Measurements from ENCODE around the gene JAG2.

JAG2 gene

GRCh38 chr14:105163040-105163742 lies 5.4 kb downstream of the JAG2 start:
- DNase-seq: no peak

GRCh38 chr14:105162669-105162979 lies 6.0 kb downstream of the JAG2 start:
- DNase-seq: no peak

DNA sequence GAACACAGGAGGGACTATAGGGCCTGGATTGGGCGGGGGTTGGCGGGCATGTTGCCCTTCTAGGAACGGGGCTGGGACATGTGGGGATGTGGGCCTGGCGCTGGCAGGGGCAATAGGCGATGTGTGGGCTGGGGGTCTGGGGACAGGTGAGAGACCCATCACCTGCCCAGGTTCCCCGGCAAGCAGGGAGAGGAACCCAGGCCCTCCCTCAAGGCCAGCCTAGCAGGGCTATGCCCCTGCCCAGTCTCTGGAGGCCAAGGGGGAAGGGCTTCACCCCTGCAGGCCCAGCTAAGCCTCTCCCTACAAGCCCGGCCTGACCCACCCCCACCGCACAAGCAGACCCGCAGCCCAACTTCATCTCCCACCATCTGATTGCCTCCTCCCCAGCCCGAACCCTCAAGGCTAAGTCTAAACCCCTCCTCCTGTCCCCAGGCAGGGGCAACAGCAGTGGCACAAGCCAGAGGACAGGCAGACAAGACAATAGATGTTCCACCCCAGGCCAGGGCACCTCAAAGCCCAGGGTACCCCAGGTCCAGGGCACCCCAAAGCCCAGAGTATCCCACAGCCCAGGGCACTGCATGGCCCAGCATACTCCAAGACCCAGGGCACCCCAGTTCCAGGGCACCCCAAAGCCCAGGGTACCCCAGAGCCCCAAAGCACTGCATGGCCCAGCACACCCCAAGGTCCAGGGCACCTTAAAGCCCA lies 6.5 kb downstream of the JAG2 start:
- no peak for DNase-seq

DNA sequence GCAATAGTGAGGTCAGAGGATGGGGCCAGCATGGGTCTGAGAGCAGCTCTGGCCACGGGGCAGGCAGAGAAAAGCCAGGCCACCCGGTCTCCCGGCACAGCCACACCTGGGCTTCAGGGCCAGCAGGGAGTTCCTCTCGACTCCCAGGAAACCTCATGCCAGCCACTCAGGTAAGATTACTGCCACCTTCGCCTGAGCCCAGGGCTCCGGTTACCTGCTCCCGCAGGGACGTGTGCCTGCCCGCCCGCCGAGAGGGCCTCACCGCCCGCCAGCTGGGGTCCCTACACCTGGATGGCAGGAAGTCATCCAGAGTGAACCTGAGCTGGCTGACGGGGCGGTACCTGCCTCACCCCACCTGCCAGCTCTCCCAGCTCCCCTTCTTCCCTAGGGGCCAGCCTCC lies 7.3 kb downstream of the JAG2 start:
- DNase-seq: no peak

DNA sequence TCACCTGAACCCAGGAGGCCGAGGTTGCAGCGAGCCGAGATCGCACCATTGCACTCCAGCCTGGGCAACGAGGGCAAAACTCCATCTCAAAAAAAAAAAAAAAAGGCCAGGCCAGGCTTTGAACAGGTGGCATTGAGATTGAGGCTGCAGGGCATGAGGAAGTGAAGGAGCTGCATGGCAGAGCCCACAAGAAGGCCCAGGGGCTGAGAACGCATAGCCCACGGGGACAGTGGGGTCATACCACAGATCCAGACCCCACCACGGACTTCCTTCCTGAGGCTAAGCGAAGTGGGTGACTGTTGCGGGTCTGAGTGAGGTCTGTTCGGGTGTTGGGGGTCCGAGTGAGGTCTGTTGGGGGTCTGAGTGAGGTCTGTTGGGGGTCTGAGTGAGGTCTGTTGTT lies 7.8 kb downstream of the JAG2 start:
- DNase-seq: no peak

GRCh38 chr14:105159344-105159743 lies 9.2 kb downstream of the JAG2 start:
- DNase-seq: no peak

DNA sequence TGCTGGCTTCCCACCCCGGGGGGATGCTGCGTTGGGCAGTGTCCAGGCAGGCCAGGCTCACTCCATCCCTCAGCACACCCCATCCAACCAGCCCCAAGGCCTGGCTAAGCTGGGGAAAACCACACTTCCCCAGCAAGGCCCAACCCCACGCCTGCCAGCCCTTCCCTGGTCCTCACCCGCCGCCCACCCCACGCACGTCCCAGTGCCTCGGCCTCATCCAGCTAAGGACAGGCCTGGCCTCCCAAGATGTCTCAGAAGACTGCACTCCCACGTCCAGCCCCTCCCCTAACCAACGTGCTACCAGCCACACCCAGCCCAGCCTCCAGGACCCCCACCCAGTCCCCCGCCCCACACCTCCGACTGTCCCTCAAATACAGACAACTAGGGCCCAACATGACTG lies 9.8 kb downstream of the JAG2 start:
- no peak for DNase-seq

GRCh38 chr14:105157872-105158271 lies 10.7 kb downstream of the JAG2 start:
- DNase-seq: no peak

DNA sequence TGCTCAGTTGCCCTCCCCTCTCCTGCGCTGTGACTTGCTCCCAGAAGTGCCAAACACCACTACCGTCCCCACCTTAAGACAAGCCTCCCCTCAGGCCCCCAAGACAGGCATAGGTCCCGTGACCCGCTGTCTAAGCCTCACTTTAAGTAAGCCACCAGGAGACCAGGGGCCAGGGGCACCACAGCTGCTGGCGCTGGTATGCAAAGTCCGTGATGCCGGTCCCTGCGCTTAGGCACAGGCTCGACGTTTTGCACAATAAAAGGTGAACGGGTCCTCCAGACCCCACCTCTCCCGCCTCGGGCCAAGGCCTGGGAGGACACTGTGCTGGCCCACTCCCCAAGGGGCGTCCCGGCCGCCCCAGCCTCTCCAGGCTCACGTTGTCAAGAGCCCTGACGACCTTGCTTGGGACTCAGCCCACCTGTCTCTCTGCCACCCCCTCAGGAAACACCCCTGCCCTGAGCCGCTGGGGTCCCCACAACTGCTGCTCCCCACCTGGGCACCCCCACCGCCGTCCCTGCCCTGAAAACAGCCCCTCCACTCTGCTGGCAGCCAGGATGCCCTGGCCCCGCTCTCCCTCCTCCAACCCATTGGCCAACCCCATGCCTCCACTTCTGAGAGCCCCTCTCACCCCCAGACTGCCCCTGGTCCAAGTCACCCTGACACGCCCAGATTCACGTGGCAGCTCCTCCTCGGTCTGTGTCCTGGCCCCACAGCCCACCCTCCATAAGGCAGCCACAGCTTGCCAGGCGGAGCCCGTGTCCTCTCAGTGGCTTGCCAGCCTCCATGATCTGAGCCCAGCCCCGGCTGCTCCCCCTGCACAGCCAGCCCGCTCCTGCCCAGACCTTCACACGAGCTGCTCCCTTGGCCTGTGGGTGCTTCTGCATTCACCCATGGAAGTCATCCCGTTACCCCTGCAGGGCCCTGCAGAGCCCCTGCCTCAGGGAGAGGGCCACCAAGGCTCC lies 11.9 kb downstream of the JAG2 start:
- no peak for DNase-seq

- DNase-seq: no peak
Measured at GRCh38 chr14:105155681-105156413, 12.7 kb downstream of the JAG2 start.

GRCh38 chr14:105155071-105155651 lies 13.4 kb downstream of the JAG2 start:
- no peak for DNase-seq

GRCh38 chr14:105154476-105154871 lies 14.1 kb downstream of the JAG2 start:
- DNase-seq: no peak

GRCh38 chr14:105153739-105154475 lies 14.7 kb downstream of the JAG2 start:
- DNase-seq: no peak

DNA sequence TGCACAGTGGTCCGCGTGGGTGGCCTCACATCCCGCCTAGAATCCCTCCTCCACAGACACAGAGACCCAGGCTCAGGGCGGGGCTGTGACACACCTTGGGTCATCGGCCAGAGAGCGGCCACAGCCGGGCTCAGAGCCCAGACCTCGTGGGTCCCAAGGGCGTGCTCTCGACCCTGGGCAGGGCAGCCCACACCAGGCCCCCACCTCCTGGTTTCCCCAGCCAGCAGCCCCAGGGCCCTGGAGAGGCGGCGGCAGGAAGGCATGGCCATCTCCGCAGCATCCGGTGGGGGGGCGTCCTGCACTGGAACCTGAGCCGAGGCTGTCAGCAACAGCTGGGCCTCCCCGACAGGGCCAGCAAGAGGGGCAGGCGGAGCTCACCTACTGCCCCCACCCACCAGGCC lies 15.2 kb downstream of the JAG2 start:
- no peak for DNase-seq

- DNase-seq: no peak
Measured at GRCh38 chr14:105152794-105153241, 15.8 kb downstream of the JAG2 start.

DNA sequence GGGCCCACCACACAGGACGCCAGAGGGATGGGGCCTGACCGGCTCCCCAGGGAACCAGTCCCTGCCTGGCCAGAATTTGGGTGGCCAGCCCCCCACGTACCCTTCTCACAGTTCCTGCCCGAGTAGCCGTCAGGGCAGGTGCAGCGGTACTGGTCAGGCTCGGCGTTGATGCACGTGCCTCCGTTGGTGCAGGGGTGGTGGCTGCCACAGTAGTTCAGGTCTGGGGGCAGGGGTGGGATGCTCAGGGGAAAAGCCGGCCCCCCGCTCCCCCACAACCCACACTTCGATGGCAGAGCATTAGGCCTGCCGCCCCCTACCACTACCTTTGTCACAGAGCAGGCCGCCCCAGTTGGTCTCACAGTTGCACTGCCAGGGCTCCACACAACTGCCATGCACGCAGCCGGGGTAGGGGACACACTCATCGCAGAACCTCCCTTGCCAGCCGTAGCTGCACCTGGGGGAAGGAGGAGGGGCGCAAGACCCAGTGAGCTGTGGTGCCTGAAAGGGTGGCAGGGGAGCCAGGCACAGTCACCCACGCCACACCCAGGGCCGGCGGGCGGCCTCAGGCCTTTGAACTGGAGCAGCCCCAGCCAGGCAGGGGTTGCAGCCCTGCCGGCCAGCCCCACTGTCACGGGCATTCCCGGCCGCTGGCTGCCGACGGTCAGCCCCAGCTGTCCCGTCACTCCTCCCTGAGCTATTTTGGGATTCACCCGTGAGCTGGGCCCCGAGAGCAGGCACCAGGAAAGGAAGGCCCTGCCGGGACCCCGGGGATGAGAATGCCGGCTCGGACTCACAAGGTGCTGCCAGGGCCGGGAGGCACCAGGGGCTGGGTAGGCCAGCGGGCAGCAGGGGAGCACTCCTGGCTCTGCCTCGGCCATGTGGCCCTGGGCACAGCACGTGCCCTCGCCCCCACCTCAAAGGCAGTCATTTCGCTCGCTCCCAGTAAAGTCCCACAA lies 16.5 kb downstream of the JAG2 start:
- no peak for DNase-seq

GRCh38 chr14:105151084-105151837 lies 17.3 kb downstream of the JAG2 start:
- no peak for DNase-seq

- DNase-seq: peak; percentile 13
Measured at GRCh38 chr14:105150368-105151083, 18.1 kb downstream of the JAG2 start.

- DNase-seq: peak; percentile 6
Measured at GRCh38 chr14:105150026-105150367, 18.6 kb downstream of the JAG2 start.
